SKM-1 treated with dmso at 0.1 percent for 144 hours (cell line): ENCODE results near the gene FLOT1.
"Not testable (repeated sequence)": the region's sequence is repeated elsewhere in the genome, so short reads cannot be mapped to it uniquely, and the experiment has no call there.

Experiments used
- DNase-seq: peaks from one replicate; lab custom pipeline; 2025; ENCODE audit not compliant: unreplicated experiment; lab: John Stamatoyannopoulos, UW

Gene FLOT1

GRCh38 chr6:30723843-30724741, 18.4 kb downstream of the FLOT1 start:
- DNase-seq = not testable (repeated sequence)

- not testable (repeated sequence) for DNase-seq
These were observed 19.2 kb downstream of the FLOT1 start for GRCh38 chr6:30723159-30723842.

DNA sequence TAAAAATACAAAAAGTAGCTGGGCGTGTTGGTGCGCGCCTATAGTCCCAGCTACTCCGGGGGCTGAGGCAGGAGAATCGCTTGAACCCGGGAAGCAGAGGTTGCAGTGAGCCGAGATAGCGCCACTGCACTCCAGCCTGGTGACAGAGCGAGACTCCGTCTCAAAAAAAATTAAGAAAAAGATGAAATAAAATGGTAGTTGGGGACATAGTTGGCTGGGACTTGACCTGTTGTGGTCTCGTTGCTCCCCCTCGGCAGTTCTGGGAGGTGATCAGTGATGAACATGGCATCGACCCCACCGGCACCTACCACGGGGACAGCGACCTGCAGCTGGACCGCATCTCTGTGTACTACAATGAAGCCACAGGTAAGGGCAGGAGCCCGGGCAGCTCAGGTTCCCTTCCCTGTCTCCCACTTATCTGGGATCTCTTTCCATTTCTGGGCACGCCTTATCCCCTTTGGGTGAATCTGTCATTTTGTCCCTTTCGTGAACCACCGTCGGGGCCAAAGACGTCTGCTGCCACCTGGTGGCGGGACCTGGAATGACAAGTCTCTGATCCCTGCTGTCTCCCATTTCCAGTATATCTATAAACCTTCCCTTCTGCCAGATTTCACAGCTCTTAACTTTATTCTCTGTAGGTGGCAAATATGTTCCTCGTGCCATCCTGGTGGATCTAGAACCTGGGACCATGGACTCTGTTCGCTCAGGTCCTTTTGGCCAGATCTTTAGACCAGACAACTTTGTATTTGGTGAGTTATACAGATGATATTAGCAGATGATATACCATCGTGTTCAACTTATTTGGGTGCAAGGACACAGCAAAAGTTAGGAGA, 20.0 kb downstream of the FLOT1 start:
- DNase-seq = peak; percentile 53

- DNase-seq = not testable (repeated sequence)
These were observed 20.5 kb downstream of the FLOT1 start for GRCh38 chr6:30722025-30722279.

GRCh38 chr6:30721198-30722024, 21.1 kb downstream of the FLOT1 start:
- peak; percentile 85 for DNase-seq

- DNase-seq = peak; percentile 23
These were observed 21.7 kb downstream of the FLOT1 start for GRCh38 chr6:30720738-30721197.

GRCh38 chr6:30719791-30720737, 22.4 kb downstream of the FLOT1 start, which contains the start of gene TUBB:
Gene TUBB, plus strand, starts transcription at chr6:30720352. Its CDS starts 155 bp downstream, at chr6:30720507.
- DNase-seq = peak; percentile 98

- no peak for DNase-seq
These were observed 23.1 kb downstream of the FLOT1 start for GRCh38 chr6:30719356-30719755.

DNA sequence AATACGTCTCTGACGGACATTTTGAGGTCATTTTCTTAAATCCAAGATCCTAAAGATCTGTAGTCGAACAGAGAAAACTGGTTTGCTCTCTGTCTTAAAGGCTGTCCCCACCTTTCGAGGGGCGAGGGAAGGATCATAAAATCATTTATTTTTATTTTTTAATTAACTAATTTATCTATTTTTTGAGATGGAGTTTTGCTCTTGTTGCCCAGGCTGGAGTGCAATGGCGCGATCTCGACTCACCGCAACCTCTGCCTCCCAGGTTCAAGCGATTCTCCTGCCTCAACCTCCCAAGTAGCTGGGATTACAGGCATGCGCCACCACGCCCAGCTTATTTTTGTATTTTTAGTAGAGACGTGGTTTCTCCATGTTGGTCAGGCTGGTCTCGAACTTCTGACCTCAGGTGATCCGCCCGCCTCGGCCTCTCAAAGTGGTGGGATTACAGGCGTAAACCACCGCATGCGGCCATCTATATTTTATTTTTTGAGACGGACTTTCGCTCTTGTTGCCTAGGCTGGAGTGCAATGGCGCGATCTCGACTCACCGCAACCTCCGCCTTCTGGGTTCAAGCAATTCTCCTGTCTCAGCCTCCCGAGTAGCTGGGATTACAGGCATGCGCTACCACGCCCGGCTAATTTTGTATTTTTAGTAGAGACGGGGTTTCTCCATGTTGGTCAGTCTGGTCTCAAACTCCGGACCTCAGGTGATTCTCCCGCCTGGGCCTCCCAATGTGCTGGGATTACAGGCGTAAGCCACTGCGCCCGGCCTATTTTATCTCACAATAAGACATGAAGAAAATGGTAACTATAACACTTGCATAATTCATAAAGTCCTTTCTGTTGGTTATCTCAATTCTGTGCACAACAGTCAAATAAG, 24.4 kb downstream of the FLOT1 start:
- not testable (repeated sequence) for DNase-seq

DNA sequence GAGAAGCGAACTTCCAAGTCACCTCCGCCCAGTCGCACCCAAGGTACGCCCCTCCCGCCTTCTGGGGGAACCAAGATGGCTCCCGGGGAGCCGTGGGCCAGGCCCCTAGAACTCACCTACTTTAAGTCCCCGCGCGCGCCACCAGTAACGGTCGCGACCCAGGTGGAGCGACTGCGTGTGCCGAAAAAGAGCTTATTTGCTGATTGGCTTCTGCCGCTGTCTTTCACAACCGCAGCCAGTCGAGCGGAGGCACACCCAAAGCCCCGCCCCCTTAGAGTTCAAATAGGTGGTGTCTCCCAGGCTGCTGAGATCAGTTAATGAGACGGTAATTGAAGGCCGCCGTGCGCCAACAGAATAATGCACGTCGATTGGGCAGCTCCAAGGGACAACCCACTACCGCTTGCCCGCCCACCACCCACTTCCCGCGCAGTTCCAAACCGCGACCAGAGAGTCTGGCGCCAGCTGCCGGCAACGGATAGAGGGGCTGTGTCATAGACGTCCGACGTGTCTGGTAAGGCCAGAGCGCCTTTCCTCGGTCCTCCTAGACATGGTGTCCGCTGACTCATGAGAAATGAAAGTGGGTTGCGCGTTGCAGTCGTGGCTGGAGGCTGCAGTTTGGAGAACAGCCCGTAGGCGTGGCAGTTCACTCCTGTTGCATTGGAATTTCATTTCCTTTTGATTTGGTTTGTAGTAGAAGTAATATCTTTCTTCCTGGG, 25.2 kb downstream of the FLOT1 start, which contains the start of gene MDC1:
Gene MDC1, minus strand, starts transcription at position 153 of the 716 bp plus-strand sequence. CDS start 2,106 bp downstream, outside the sequence.
- peak; percentile 99 for DNase-seq

DNA sequence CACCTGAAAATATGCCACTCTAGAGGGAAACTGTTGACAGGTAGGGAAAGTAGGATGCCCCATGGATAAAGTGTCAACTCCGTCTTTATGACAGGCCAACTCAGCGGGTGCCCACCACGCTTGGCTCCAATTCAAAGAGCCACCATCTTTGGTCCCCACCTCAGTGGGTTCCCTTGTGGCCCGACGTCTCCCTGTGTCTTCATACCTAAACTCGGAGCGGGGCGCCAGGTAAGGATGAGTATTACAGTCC, 25.7 kb downstream of the FLOT1 start:
- no peak for DNase-seq

DNA sequence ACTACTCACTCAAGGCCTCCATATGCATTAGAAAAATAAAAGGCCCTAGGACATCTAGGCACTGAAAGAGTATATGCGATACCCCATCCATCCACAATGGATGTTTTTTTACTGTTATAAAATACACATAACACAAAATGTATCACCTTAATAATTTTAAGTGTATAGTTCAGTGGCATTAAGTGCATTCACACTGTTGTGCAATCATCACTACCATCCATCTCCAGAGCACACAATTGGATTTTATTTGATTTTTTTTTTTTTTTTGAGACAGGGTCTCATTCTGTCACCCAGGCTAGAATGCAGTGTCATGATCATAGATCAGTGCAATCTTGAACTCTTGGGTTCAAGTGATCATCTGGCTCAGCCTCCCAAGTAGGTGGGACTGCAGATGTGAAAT, 28.2 kb downstream of the FLOT1 start:
- no peak for DNase-seq

DNA sequence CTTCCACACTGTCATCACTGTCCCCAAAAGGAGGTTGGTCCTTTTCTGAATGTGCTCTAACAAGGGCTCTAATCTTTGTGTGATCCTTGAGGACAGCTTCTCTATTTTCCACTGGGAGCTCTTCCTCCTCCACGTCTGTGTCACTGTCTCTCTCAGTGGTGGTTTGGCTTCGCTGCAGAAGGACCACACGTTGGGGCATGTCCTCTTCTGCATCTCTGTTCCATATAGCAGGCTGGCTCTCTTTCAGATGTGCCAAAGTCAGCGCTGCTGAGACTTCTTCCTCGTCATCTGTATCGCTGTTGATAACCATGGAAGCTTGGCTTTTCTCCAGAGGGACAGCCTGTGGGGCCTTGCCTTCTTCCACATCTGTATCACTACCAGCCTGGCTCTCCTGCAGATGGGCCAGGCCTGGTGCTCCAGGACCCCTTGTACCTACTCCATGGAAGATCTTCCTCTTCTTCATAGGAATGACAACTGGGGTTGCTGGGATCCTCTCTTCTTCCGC, 30.0 kb downstream of the FLOT1 start:
- DNase-seq = no peak

GRCh38 chr6:30711758-30712380, 30.6 kb downstream of the FLOT1 start:
- DNase-seq = no peak

DNA sequence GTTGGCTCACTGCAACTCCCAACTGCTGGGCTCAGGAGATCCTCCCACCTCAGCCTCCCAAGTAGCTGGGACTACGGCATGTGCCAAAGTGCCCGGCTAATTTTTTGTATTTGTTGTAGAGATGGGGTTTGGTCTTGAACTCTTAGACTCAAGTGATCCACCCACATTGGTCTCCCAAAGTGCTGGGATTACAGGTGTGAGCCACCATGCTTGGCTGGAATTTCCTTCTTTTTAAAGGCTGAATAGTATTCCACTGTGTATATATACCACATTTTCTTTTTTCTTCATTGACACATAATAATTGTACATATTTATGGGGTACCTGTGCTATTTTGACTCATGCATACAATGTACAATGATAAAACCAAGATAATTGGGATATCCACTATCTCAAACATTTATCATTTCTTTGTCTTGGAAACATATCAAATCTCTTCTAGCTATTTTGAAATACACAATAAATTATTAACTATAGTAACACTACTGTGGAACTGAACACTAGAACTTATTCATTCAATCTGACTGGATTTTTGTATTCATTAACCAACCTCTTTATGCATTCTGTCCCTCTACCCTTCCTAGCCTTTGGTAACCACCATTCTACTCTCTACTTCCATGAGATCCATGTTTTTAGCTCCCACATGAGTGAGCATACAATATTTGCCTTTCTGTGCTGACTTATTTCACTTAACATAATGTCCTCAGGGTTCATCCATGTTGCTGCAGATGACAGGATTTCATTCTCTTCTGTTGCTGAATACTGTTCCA, 33.2 kb downstream of the FLOT1 start:
- DNase-seq = no peak

DNA sequence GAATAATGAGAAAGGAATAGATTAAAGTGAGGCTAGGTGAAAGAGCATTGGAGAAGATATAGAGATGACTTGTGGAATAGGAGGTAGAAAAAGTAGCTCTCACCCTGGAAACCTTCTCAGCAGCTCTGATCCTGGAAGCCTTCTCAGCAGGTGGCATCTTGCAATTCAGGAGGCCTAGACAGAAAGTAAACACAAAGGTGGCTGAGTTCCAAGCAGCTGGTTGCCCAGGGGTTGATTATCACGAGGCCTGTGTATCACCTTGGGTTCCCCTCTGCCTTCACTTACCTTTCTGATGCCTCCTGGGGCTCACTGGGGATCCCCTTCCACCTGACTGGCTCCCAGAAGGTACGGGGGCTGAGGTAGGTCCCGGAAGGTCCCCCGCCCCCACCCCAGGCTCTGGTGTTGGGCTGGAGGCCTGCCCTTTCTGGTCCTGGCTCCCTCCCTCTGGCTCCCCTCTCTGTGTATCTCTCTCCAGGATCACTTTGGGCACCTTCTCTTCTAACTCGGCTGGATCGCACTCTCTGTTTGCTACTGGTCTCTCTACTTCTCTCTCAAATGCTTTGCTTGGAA, 35.1 kb downstream of the FLOT1 start:
- no peak for DNase-seq
